Dendritic cell treated with granulocyte-macrophage colony-stimulating factor and Interleukin-4, amounts not matched to agents 40 ng/mL and 50 ng/mL, for 4 days (primary cell): ENCODE measurements around the gene ZNF579.

Experiments used
- H3K27ac Mint-ChIP-seq: one replicate; pipeline ENCODE4 v1.8.0; 2022; ENCODE audit warnings: mild to moderate bottlenecking, mixed read lengths
- H3K27me3 Mint-ChIP-seq: one replicate; pipeline ENCODE4 v1.8.0; 2022; ENCODE audit warnings: mild to moderate bottlenecking, mixed read lengths
- H3K36me3 Mint-ChIP-seq: one replicate; pipeline ENCODE4 v1.8.0; 2022; ENCODE audit warnings: low read depth, mixed read lengths
- H3K4me1 Mint-ChIP-seq: one replicate; pipeline ENCODE4 v1.8.0; 2022; ENCODE audit warnings: low read depth, mixed read lengths
- H3K4me3 Mint-ChIP-seq: one replicate; pipeline ENCODE4 v1.8.0; 2022; ENCODE audit warnings: mild to moderate bottlenecking, moderate library complexity, mixed read lengths
- H3K9me3 Mint-ChIP-seq: one replicate; pipeline ENCODE4 v1.8.0; 2022; ENCODE audit warnings: mixed read lengths
- intact Hi-C: fragments of 100-400 bp; cut with micrococcal nuclease; formaldehyde crosslinking; loops from one replicate; pipeline ENCODE4 v1.15.0; 2022

The ZNF579 gene

DNA sequence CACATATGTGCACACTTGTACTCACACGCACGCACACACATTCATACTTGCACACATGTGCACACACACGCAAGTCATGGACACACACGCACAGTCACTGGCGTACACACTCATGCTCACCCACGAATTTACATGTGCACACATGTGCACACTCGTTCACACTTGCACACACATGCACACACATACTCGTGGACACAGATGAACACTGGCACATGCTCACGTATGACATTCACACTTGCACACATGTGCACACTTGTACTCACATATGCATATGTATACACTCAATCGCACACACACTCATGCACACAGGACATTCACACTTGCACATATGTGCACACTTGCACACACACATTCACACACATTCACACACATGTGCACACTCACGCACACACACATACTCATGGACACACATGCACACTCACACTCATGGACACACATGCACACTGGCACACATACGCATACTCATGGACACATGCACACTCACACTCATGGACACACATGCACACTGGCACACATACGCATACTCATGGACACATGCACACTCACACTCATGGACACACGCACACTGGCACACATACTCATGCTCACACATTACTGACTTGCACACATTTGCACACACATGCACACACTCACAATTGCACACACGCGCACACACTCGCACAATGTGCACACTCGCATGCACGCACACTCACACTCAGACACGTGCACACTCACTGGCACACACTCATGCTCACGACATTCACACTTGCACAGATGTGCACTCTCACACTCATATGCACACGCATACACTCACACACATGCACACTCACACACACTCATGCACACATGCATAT, 53.2 kb downstream of the ZNF579 start:
- H3K27ac Mint-ChIP-seq, result no peak overlapping the region
- no peak overlapping the region for H3K4me3 Mint-ChIP-seq
- intact Hi-C loops, result no loop called here
- no peaks in the 10 kb centered on the region for H3K4me1 Mint-ChIP-seq
- no peaks in the 10 kb centered on the region for H3K36me3 Mint-ChIP-seq
- H3K9me3 Mint-ChIP-seq, result no peaks in the 10 kb centered on the region
- H3K27me3 Mint-ChIP-seq, result peaks cover 9% of the 10 kb centered on the region
